DOHH2 (cell line): ENCODE data around the gene EMP3.
A peak's percentile ranks its signal among the peaks of the same experiment; 100 is the strongest.

ENCODE experiments used
- H3F3A ChIP-seq: fragments of 200-600 bp; sonication (generic), shearing (Covaris generic); 2 replicates; pipeline ENCODE4 v1.6.0; 2016; ENCODE audit warnings: antibody characterized with exemption, mild to moderate bottlenecking; ENCODE audit not compliant: control insufficient read depth, insufficient read depth
- H3K27ac ChIP-seq: fragments of 200-600 bp; sonication (generic); 2 replicates; pipeline ENCODE4 v1.5.1; 2014; ENCODE audit warnings: low read depth, mild to moderate bottlenecking, low read length, moderate library complexity
- H3K27me3 ChIP-seq: fragments of 200-600 bp; sonication (generic); 2 replicates; pipeline ENCODE4 v1.6.1; 2014; ENCODE audit warnings: mild to moderate bottlenecking, low read length, mixed read lengths; ENCODE audit not compliant: control insufficient read depth
- H3K36me3 ChIP-seq: fragments of 200-600 bp; sonication (generic); 2 replicates; pipeline ENCODE4 v1.6.1; 2014; ENCODE audit warnings: mild to moderate bottlenecking, low read length, moderate library complexity, mixed read lengths; ENCODE audit not compliant: control insufficient read depth
- H3K4me1 ChIP-seq: fragments of 200-600 bp; sonication (generic); 2 replicates; pipeline ENCODE4 v1.6.1; 2014; ENCODE audit warnings: mild to moderate bottlenecking, low read length, mixed read lengths; ENCODE audit not compliant: control insufficient read depth
- H3K4me2 ChIP-seq: fragments of 200-600 bp; sonication (generic); 2 replicates; pipeline ENCODE4 v1.6.0; 2014; ENCODE audit warnings: mild to moderate bottlenecking, low read length, moderate library complexity
- H3K4me3 ChIP-seq: fragments of 200-600 bp; sonication (generic); 2 replicates; pipeline ENCODE4 v1.5.1; 2014; ENCODE audit warnings: mild to moderate bottlenecking, low read length, mixed read lengths
- H3K79me2 ChIP-seq: fragments of 200-600 bp; sonication (generic); 2 replicates; pipeline ENCODE4 v1.6.1; 2014; ENCODE audit warnings: mild to moderate bottlenecking, low read length, mixed read lengths; ENCODE audit not compliant: control insufficient read depth
- H3K9me2 ChIP-seq: fragments of 200-600 bp; sonication (generic); replicated peaks from 2 replicates; pipeline ENCODE4 v1.6.1; 2014; ENCODE audit warnings: mild to moderate bottlenecking, low read length, mixed read lengths; ENCODE audit not compliant: control insufficient read depth
- H3K9me3 ChIP-seq: fragments of 200-600 bp; sonication (generic); 2 replicates; pipeline ENCODE4 v1.6.1; 2014; ENCODE audit warnings: antibody characterized with exemption, low read length, mixed read lengths; ENCODE audit not compliant: control insufficient read depth, insufficient read depth
- H4K20me1 ChIP-seq: fragments of 200-600 bp; sonication (generic); 2 replicates; pipeline ENCODE4 v1.6.0; 2014; ENCODE audit warnings: low read depth, mild to moderate bottlenecking, antibody characterized with exemption, low read length, moderate library complexity; ENCODE audit not compliant: control insufficient read depth, insufficient read depth
- CTCF ChIP-seq: fragments of 200-600 bp; sonication (generic); IDR thresholded peaks from one replicate; pipeline ENCODE4 v1.5.1; 2014; ENCODE audit warnings: antibody characterized with exemption, mild to moderate bottlenecking, low read depth, low read length; ENCODE audit not compliant: poor library complexity, severe bottlenecking
- EZH2phosphoT487 ChIP-seq: fragments of 200-600 bp; sonication (generic); IDR thresholded peaks from 2 replicates; pipeline ENCODE4 v1.6.1; 2017; ENCODE audit warnings: borderline replicate concordance, mild to moderate bottlenecking, antibody characterized with exemption, low read length, moderate library complexity, mixed read lengths

Gene EMP3

DNA sequence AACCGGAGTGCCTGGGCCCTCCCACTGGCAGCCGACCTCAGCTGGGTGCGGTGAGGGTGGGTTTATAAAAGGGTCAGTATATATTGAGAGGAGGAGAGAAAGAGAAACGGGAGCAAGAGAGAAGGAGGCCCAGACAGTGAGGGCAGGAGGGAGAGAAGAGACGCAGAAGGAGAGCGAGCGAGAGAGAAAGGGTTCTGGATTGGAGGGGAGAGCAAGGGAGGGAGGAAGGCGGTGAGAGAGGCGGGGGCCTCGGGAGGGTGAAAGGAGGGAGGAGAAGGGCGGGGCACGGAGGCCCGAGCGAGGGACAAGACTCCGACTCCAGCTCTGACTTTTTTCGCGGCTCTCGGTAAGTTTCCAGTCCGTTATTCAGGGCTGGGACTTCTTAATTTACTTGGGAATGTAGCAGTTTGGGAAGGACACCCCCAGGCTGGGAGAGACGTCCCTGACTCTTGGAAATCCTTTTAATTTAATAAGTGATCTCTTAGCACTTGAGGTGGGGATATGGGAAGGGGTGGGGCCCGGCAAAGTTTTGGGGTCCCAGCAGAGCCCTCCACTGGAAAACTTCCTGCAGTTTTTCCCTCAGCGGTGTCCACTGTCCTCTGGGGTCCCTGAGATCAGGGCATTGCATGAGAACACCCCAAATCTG, at the start of gene EMP3:
TSS of gene EMP3 (plus strand) at position 288 of the 646 bp plus-strand sequence. CDS start 1,293 bp downstream, outside the sequence.
- Histone ChIP-seq H3K4me3 (peak within 1 kb of the TSS; percentile 80), H3K27ac (peak within 1 kb of the TSS; percentile 61), H3K9me2 (no peaks in the 10 kb centered on the region), H3K4me1 (peaks cover 81% of the 10 kb centered on the region), H4K20me1 (no peaks in the 10 kb centered on the region), H3F3A (peaks cover 17% of the 10 kb centered on the region), H3K27me3 (no peaks in the 10 kb centered on the region), H3K36me3 (peaks cover 18% of the 10 kb centered on the region), H3K9me3 (peaks cover 8% of the 10 kb centered on the region), H3K4me2 (peak within 1 kb of the TSS; percentile 95), H3K79me2 (peaks cover 31% of the 10 kb centered on the region)
- TF ChIP-seq EZH2phosphoT487 = no peak
- TF ChIP-seq CTCF = no peak

- no peaks in the 10 kb centered on the region for H3K36me3 ChIP-seq
- H3K27me3 ChIP-seq = no peaks in the 10 kb centered on the region
- no peaks in the 10 kb centered on the region for H3K9me3 ChIP-seq
- no peaks in the 10 kb centered on the region for H3K79me2 ChIP-seq
- no peak overlapping the region for H3K4me2 ChIP-seq
- H3K4me3 ChIP-seq = no peak overlapping the region
- no peak overlapping the region for H3K27ac ChIP-seq
- H3F3A ChIP-seq = no peaks in the 10 kb centered on the region
- H3K9me2 ChIP-seq = no peaks in the 10 kb centered on the region
- H3K4me1 ChIP-seq = no peaks in the 10 kb centered on the region
- no peaks in the 10 kb centered on the region for H4K20me1 ChIP-seq
- TF ChIP-seq CTCF (no peak), EZH2phosphoT487 (no peak)
Measured at GRCh38 chr19:48279747-48280146, 45.6 kb upstream of the EMP3 start.

- Histone ChIP-seq H3K36me3 (no peaks in the 10 kb centered on the region), H3K4me3 (no peak overlapping the region), H3F3A (no peaks in the 10 kb centered on the region), H3K27me3 (peaks cover 4% of the 10 kb centered on the region; the same call in 1 of the 2 replicates), H3K4me1 (no peaks in the 10 kb centered on the region), H3K9me2 (no peaks in the 10 kb centered on the region), H3K79me2 (no peaks in the 10 kb centered on the region), H3K4me2 (no peak overlapping the region), H3K9me3 (no peaks in the 10 kb centered on the region), H3K27ac (no peak overlapping the region), H4K20me1 (no peaks in the 10 kb centered on the region)
- TF ChIP-seq EZH2phosphoT487 (no peak), CTCF (no peak)
Measured at GRCh38 chr19:48283908-48284307, 41.4 kb upstream of the EMP3 start.
